ENCODE data around the gene FBXO45. TPM values are rescaled to one million over a fixed set of nuclear protein-coding genes. Genes with fewer than 3 reads are reported as not detected.
A peak's percentile ranks its signal among the peaks of the same experiment; 100 is the strongest.

The FBXO45 gene
- total and polyA plus RNA-seq, 9 of the 15 experiments (the other 6 are each of a cell fraction or from before 2014, with no cell fraction given): 15.2 to 52.8 (median 37.0) TPM

DNA sequence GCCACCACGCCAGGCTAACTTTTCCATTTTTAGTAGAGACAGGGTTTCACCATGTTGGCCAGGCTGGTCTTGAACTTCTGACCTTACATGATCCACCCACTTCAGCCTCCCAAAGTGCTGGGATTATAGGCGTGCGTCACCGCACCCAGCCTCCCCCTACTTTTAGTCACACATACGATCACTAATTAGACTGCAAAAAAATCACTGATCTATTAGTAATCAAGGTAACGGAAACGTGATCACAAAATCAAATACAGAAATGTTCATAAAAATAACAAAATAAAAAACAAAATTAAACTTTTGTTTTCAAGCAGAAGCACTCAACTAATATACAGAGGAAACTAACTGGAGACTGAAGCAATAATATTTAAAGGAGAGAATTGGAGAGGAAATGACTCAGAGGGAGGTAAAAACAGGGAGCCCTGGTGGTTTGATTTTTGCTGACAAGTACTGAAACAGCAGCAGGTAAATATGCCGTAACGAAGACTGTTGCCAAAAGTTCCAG is 4.7 kb upstream of the FBXO45 start (continued):
- TF ChIP-seq TCF7L2 (IDR thresholded peaks at IDR 0.05; ENCODE audit: low read depth, low read length) (no peak), SMARCA4 (IDR thresholded peaks at IDR 0.05) (peak; percentile 74), BHLHE40 (IDR thresholded peaks at IDR 0.05; ENCODE audit: low read length) (0 out of 2 replicates have a peak, but pooled peaks have one; percentile 5), CEBPG (CRISPR knock-in tag; IDR thresholded peaks at IDR 0.05) (no peak), CEBPG (tag; conservative IDR thresholded peaks at IDR 0.05 in 1 of 2, IDR thresholded peaks at IDR 0.05 in 1 of 2) (peak in 1 of 2 experiments; percentile 29; a peak in 1 of 4 replicates), MAFG (tag; conservative IDR thresholded peaks at IDR 0.05) (peak; percentile 75), NR2C2 (CRISPR knock-in tag; IDR thresholded peaks at IDR 0.05) (no peak), NR2C2 (tag; IDR thresholded peaks at IDR 0.05) (peak; percentile 25; the same call in 1 of the 2 replicates), CBFB (CRISPR knock-in tag; IDR thresholded peaks at IDR 0.05) (no peak), BCL6 (CRISPR knock-in tag; IDR thresholded peaks at IDR 0.05) (no peak), MAFK (IDR thresholded peaks at IDR 0.05; ENCODE audit: low read length) (peak; percentile 90)
- TF ChIP-seq, protein P1, sequence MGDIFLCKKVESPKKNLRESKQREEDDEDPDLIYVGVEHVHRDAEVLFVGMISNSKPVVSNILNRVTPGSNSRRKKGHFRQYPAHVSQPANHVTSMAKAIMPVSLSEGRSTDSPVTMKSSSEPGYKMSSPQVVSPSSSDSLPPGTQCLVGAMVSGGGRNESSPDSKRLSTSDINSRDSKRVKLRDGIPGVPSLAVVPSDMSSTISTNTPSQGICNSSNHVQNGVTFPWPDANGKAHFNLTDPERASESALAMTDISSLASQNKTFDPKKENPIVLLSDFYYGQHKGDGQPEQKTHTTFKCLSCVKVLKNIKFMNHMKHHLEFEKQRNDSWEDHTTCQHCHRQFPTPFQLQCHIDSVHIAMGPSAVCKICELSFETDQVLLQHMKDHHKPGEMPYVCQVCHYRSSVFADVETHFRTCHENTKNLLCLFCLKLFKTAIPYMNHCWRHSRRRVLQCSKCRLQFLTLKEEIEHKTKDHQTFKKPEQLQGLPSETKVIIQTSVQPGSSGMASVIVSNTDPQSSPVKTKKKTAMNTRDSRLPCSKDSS (IDR thresholded peaks at IDR 0.05; ENCODE audit: low read depth, partially characterized antibody): no peak
- TF ChIP-seq, protein P2, sequence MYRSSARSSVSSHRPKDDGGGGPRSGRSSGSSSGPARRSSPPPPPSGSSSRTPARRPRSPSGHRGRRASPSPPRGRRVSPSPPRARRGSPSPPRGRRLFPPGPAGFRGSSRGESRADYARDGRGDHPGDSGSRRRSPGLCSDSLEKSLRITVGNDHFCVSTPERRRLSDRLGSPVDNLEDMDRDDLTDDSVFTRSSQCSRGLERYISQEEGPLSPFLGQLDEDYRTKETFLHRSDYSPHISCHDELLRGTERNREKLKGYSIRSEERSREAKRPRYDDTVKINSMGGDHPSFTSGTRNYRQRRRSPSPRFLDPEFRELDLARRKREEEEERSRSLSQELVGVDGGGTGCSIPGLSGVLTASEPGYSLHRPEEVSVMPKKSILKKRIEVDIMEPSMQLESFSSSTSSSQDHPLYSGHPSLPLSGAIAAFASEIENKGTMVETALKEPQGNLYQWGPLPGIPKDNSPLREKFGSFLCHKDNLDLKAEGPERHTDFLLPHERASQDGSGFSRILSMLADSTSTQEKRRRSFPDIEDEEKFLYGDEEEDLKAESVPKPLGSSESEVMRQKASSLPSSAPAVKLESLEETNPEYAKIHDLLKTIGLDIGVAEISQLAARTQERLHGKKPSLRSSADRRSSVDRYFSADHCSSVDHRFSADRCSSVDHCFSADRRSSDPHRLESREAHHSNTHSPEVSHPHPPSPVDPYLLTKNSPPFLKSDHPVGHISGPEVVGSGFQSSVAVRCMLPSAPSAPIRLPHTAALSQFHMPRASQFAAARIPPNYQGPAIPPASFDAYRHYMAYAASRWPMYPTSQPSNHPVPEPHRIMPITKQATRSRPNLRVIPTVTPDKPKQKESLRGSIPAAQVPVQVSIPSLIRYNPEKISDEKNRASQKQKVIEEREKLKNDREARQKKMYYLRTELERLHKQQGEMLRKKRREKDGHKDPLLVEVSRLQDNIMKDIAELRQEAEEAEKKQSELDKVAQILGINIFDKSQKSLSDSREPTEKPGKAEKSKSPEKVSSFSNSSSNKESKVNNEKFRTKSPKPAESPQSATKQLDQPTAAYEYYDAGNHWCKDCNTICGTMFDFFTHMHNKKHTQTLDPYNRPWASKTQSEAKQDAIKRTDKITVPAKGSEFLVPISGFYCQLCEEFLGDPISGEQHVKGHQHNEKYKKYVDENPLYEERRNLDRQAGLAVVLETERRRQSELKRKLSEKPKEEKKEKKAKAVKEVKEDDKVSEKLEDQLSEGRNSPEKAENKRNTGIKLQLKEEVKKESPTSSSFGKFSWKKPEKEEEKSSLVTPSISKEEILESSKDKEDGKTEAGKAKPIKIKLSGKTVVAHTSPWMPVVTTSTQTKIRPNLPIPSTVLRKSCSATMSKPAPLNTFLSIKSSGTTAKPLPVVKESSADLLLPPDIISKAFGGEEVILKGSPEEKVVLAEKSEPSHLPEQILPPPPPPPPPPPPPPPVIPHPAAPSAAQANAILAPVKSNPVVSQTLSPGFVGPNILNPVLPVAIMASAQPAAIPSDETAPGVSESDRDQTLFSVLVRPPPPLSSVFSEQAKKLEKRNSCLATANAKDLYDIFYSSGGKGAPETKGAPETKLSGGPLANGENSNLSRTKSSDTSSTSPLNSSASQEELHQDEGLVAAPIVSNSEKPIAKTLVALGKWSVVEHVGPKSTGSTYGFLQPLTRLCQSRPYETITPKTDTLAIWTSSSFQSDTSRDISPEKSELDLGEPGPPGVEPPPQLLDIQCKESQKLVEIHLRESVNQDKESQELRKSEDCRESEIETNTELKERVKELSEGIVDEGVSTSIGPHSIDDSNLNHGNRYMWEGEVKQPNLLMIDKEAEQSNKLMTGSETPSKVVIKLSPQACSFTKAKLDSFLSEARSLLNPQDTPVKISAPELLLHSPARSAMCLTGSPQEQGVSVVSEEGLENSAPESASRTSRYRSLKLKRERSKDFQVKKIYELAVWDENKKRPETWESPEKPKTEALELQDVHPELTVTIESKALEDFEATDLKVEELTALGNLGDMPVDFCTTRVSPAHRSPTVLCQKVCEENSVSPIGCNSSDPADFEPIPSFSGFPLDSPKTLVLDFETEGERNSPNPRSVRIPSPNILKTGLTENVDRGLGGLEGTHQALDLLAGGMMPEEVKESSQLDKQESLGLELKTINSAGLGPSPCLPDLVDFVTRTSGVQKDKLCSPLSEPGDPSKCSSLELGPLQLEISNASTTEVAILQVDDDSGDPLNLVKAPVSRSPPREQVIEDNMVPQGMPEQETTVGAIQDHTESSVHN (IDR thresholded peaks at IDR 0.05; ENCODE audit: borderline replicate concordance in 1 of 2, low read depth in 1 of 2): 0 out of 4 replicates have a peak, but pooled peaks of 1 of the 2 experiments have one; percentile 21
- TF ChIP-seq, protein P3, sequence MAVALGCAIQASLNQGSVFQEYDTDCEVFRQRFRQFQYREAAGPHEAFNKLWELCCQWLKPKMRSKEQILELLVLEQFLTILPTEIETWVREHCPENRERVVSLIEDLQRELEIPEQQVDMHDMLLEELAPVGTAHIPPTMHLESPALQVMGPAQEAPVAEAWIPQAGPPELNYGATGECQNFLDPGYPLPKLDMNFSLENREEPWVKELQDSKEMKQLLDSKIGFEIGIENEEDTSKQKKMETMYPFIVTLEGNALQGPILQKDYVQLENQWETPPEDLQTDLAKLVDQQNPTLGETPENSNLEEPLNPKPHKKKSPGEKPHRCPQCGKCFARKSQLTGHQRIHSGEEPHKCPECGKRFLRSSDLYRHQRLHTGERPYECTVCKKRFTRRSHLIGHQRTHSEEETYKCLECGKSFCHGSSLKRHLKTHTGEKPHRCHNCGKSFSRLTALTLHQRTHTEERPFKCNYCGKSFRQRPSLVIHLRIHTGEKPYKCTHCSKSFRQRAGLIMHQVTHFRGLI (CRISPR knock-in tag; IDR thresholded peaks at IDR 0.05): no peak
- TF ChIP-seq, protein P4, sequence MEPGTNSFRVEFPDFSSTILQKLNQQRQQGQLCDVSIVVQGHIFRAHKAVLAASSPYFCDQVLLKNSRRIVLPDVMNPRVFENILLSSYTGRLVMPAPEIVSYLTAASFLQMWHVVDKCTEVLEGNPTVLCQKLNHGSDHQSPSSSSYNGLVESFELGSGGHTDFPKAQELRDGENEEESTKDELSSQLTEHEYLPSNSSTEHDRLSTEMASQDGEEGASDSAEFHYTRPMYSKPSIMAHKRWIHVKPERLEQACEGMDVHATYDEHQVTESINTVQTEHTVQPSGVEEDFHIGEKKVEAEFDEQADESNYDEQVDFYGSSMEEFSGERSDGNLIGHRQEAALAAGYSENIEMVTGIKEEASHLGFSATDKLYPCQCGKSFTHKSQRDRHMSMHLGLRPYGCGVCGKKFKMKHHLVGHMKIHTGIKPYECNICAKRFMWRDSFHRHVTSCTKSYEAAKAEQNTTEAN (CRISPR knock-in tag; IDR thresholded peaks at IDR 0.05): no peak
